Uterus (tissue), 4 donors: ENCODE data around the gene PDE10A. TPM values are rescaled to one million over a fixed set of nuclear protein-coding genes. Genes with fewer than 3 reads are reported as not detected.

Source experiments
- DNase-seq, 2 donors: peaks; one replicate each; pipeline ENCODE4 v3.0.0-alpha.2; 2019 to 2020
- H3K27ac ChIP-seq, 2 donors: fragments of 200-600 bp; sonication (generic); 1 replicate in 1 of 2; 2 replicates in 1 of 2; pipeline ENCODE4 v1.5.1; 2016 to 2018
- H3K27me3 ChIP-seq, 2 donors: fragments of 200-600 bp; sonication (generic); one replicate each; pipeline ENCODE4 v1.5.1; 2018 to 2019; ENCODE audit warnings: control low read depth in 1 of 2
- H3K36me3 ChIP-seq, 2 donors: fragments of 200-600 bp; sonication (generic); one replicate each; pipeline ENCODE4 v1.5.1; 2019; ENCODE audit warnings: control low read depth in 1 of 2
- H3K4me1 ChIP-seq, 2 donors: fragments of 200-600 bp; sonication (generic); one replicate each; pipeline ENCODE4 v1.5.1; 2018 to 2019; ENCODE audit warnings: control low read depth in 1 of 2
- H3K4me3 ChIP-seq, 2 donors: fragments of 200-600 bp; sonication (generic); 1 replicate in 1 of 2; 2 replicates in 1 of 2; pipeline ENCODE4 v1.5.1; 2018 to 2019; ENCODE audit warnings: mild to moderate bottlenecking in 1 of 2
- H3K9me3 ChIP-seq, 2 donors: fragments of 200-600 bp; sonication (generic); one replicate each; pipeline ENCODE4 v1.5.1; 2019; ENCODE audit warnings: control low read depth in 1 of 2
- CTCF ChIP-seq, 4 experiments: fragments of 200-600 bp in 2 of 4; fragments of 450-650 bp in 2 of 4; sonication (generic) in 2 of 4; IDR thresholded peaks; one replicate each; pipeline ENCODE4 v1.5.1; 2016 to 2019; ENCODE audit warnings: antibody characterized with exemption in 4 of 4, mild to moderate bottlenecking in 2 of 4, moderate library complexity in 1 of 4
- POLR2A ChIP-seq, 2 donors: fragments of 450-650 bp; IDR thresholded peaks; one replicate each; pipeline ENCODE4 v1.6.1; 2016; ENCODE audit warnings: antibody characterized with exemption in 2 of 2, mild to moderate bottlenecking in 1 of 2, moderate library complexity in 1 of 2
- intact Hi-C: fragments of 100-400 bp; cut with DNase I; formaldehyde crosslinking; loops from one replicate; pipeline ENCODE4 v1.15.1; 2023; ENCODE audit warnings: low total_unique reads
- total RNA-seq, 4 donors: library from RNA; depleted of rRNA in 3 of 4; stranded (reverse); fragments of >200 nt in 3 of 4; gene quantifications; one replicate each; pipeline versions ENCODE4 v1.1.0 to v1.2.4, GENCODE V29; 2014 to 2023
- donor health status: DM: yes; HTN: yes; CAD: no.

PDE10A gene
- total RNA-seq, 4 donors from 2014 or later: 13.0 to 73.5 (median 36.4) TPM

GRCh38 chr6:165643015-165643414, 20.0 kb downstream of the PDE10A start:
- H3K4me1 ChIP-seq: no peaks in the 10 kb centered on the region
- H3K36me3 ChIP-seq: no peaks in the 10 kb centered on the region
- intact Hi-C loops: no loop called here
- no peak overlapping the region for H3K27ac ChIP-seq
- H3K9me3 ChIP-seq: no peaks in the 10 kb centered on the region
- H3K27me3 ChIP-seq: no peaks in the 10 kb centered on the region
- TF ChIP-seq POLR2A (IDR thresholded peaks at IDR 0.05): no peak
- TF ChIP-seq CTCF (IDR thresholded peaks at IDR 0.05): no peak
- H3K4me3 ChIP-seq: no peak overlapping the region
- no peak for DNase-seq

- TF ChIP-seq POLR2A (IDR thresholded peaks at IDR 0.05): no peak
- no peak for TF ChIP-seq CTCF (IDR thresholded peaks at IDR 0.05)
- intact Hi-C loops: no loop called here
- Histone ChIP-seq H3K36me3 (no peaks in the 10 kb centered on the region), H3K27ac (no peak overlapping the region), H3K4me3 (no peak overlapping the region), H3K4me1 (no peaks in the 10 kb centered on the region), H3K27me3 (no peaks in the 10 kb centered on the region), H3K9me3 (no peaks in the 10 kb centered on the region)
- no peak for DNase-seq
Observed at GRCh38 chr6:165641672-165642156, 21.3 kb downstream of the PDE10A start.

- intact Hi-C loops: no loop called here
- no peak for DNase-seq
- Histone ChIP-seq H3K27ac (no peak overlapping the region), H3K4me3 (no peak overlapping the region), H3K9me3 (no peaks in the 10 kb centered on the region), H3K27me3 (no peaks in the 10 kb centered on the region), H3K36me3 (no peaks in the 10 kb centered on the region), H3K4me1 (no peaks in the 10 kb centered on the region)
- TF ChIP-seq POLR2A (IDR thresholded peaks at IDR 0.05) (no peak), CTCF (IDR thresholded peaks at IDR 0.05) (no peak)
Observed at GRCh38 chr6:165640806-165641205, 22.2 kb downstream of the PDE10A start.

GRCh38 chr6:165638530-165638929, 24.5 kb downstream of the PDE10A start:
- no peaks in the 10 kb centered on the region for H3K4me1 ChIP-seq

GRCh38 chr6:165637586-165637985, 25.5 kb downstream of the PDE10A start:
- Histone ChIP-seq H3K27me3 (no peaks in the 10 kb centered on the region), H3K4me1 (no peaks in the 10 kb centered on the region), H3K4me3 (no peak overlapping the region), H3K9me3 (no peaks in the 10 kb centered on the region), H3K27ac (no peak overlapping the region), H3K36me3 (no peaks in the 10 kb centered on the region)
- TF ChIP-seq CTCF (IDR thresholded peaks at IDR 0.05): no peak
- TF ChIP-seq POLR2A (IDR thresholded peaks at IDR 0.05): no peak
- intact Hi-C loops: no loop called here
- no peak for DNase-seq

More at GRCh38 chr6:165638530-165638929, 24.5 kb downstream of the PDE10A start:
- H3K9me3 ChIP-seq: no peaks in the 10 kb centered on the region
- intact Hi-C loops: no loop called here
- TF ChIP-seq CTCF (IDR thresholded peaks at IDR 0.05) (no peak), POLR2A (IDR thresholded peaks at IDR 0.05) (no peak)
- no peak overlapping the region for H3K27ac ChIP-seq
- H3K27me3 ChIP-seq: no peaks in the 10 kb centered on the region
- no peak for DNase-seq
- no peak overlapping the region for H3K4me3 ChIP-seq
- no peaks in the 10 kb centered on the region for H3K36me3 ChIP-seq
